HG02884 (cell line): ENCODE measurements around the gene FBXL13.
"Not testable (repeated sequence)": the region's sequence is repeated elsewhere in the genome, so short reads cannot be mapped to it uniquely, and the experiment has no call there.

ENCODE experiments used
- ATAC-seq: cut with Tn5 transposase; IDR thresholded peaks from one replicate; pipeline ENCODE4 v1.9.1; 2021; ENCODE audit warnings: mild to moderate bottlenecking, moderate library complexity; ENCODE audit not compliant: unreplicated experiment

Gene FBXL13

GRCh38 chr7:102829075-102829474, 245.5 kb downstream of the FBXL13 start:
- no peak for ATAC-seq

- no peak for ATAC-seq
Observed at GRCh38 chr7:102828286-102828685, 246.3 kb downstream of the FBXL13 start.

- ATAC-seq = no peak
Observed at GRCh38 chr7:102823390-102824119, 251.0 kb downstream of the FBXL13 start.

- no peak for ATAC-seq
Observed at GRCh38 chr7:102821994-102822747, 252.4 kb downstream of the FBXL13 start.

GRCh38 chr7:102819151-102819550, 255.4 kb downstream of the FBXL13 start:
- ATAC-seq = no peak

- ATAC-seq = no peak
Observed at GRCh38 chr7:102817616-102818573, 256.7 kb downstream of the FBXL13 start.

- no peak for ATAC-seq
Observed at GRCh38 chr7:102814025-102814471, 260.5 kb downstream of the FBXL13 start.

- no peak for ATAC-seq
Observed at GRCh38 chr7:102813191-102814024, 261.2 kb downstream of the FBXL13 start.

- no peak for ATAC-seq
Observed at GRCh38 chr7:102811942-102812678, 262.5 kb downstream of the FBXL13 start.

- no peak for ATAC-seq
Observed at GRCh38 chr7:102810916-102811315, 263.7 kb downstream of the FBXL13 start.

GRCh38 chr7:102806613-102807012, 268.0 kb downstream of the FBXL13 start:
- no peak for ATAC-seq

GRCh38 chr7:102795987-102796595, 278.5 kb downstream of the FBXL13 start:
- not testable (repeated sequence) for ATAC-seq

GRCh38 chr7:102794567-102794966, 280.0 kb downstream of the FBXL13 start:
- ATAC-seq = not testable (repeated sequence)

GRCh38 chr7:102791831-102792230, 282.8 kb downstream of the FBXL13 start:
- ATAC-seq = not testable (repeated sequence)

GRCh38 chr7:102791367-102791766, 283.2 kb downstream of the FBXL13 start:
- ATAC-seq = not testable (repeated sequence)

GRCh38 chr7:102790364-102791100, 284.1 kb downstream of the FBXL13 start:
- not testable (repeated sequence) for ATAC-seq

- ATAC-seq = not testable (repeated sequence)
Observed at GRCh38 chr7:102788770-102789169, 285.8 kb downstream of the FBXL13 start.

- not testable (repeated sequence) for ATAC-seq
Observed at GRCh38 chr7:102780926-102781325, 293.7 kb downstream of the FBXL13 start.
